Measurements from ENCODE around the gene SLC35F5. TPM values are rescaled to one million over a fixed set of nuclear protein-coding genes. Genes with fewer than 3 reads are reported as not detected.
A peak's percentile ranks its signal among the peaks of the same experiment; 100 is the strongest.

The SLC35F5 gene
- total RNA-seq, 4 donors from 2014 or later: 43.9 to 75.3 (median 58.0) TPM

DNA sequence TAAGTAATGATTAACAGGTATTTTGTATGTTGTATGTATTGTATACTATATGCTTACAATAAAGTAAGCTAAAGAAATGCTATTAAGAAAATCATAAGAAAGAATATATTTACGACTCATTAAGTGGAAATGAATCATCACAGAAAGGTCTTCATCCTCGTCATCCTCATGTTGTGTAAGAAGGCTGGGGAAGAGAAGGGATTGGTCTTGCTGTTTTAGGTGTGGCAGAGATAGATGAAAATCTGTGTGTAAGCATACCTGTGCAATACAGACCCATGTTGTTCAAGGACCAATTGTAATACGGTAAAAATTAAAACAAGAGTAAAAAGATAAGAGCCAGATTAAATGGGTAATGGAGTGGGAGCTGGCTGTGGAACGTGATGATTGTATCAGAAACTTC lies 16.6 kb downstream of the SLC35F5 start:
- no peak for DNase-seq
- 59 to 65% methylated on average over 4 of the region's 4 CpGs for WGBS, 2 donors
- no peaks in the 10 kb centered on the region for H3K27me3 ChIP-seq
- H3K9me3 ChIP-seq: no peaks in the 10 kb centered on the region
- intact Hi-C loops (cut with DNase I): no loop called here
- TF ChIP-seq, protein P1, sequence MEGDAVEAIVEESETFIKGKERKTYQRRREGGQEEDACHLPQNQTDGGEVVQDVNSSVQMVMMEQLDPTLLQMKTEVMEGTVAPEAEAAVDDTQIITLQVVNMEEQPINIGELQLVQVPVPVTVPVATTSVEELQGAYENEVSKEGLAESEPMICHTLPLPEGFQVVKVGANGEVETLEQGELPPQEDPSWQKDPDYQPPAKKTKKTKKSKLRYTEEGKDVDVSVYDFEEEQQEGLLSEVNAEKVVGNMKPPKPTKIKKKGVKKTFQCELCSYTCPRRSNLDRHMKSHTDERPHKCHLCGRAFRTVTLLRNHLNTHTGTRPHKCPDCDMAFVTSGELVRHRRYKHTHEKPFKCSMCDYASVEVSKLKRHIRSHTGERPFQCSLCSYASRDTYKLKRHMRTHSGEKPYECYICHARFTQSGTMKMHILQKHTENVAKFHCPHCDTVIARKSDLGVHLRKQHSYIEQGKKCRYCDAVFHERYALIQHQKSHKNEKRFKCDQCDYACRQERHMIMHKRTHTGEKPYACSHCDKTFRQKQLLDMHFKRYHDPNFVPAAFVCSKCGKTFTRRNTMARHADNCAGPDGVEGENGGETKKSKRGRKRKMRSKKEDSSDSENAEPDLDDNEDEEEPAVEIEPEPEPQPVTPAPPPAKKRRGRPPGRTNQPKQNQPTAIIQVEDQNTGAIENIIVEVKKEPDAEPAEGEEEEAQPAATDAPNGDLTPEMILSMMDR (IDR thresholded peaks at IDR 0.05): no peak
- TF ChIP-seq POLR2A (IDR thresholded peaks at IDR 0.05): no peak
- peaks cover 0 to 100% (median 22%) of the 10 kb centered on the region in 3 donors for H3K36me3 ChIP-seq
- H3K27ac ChIP-seq: no peak overlapping the region
- no peak overlapping the region for H3K4me3 ChIP-seq
- no peaks in the 10 kb centered on the region for H3K4me1 ChIP-seq

DNA sequence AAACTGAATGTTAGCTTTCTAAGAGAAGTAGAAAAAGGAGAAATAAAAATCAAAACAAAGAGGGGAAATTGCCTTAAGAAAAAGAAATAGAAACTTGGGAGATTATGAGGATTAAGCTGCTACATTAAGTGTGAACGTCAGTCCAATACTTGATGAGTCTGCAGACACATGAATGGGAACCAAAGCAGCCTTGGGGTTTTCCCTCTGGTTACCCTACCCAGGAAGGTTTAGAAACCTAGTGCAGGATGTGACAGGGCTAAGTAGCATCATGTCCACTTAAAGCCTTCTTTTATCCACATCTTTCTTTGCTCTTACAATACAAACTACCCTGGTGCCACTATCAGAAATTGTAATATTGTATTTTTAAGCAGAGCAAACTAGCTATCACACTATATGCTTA lies 22.3 kb downstream of the SLC35F5 start:
- Histone ChIP-seq H3K4me1 (no peaks in the 10 kb centered on the region), H3K9me3 (no peaks in the 10 kb centered on the region), H3K4me3 (no peak overlapping the region), H3K36me3 (peaks cover 0 to 95% (median 0%) of the 10 kb centered on the region in 3 donors), H3K27me3 (no peaks in the 10 kb centered on the region), H3K27ac (no peak overlapping the region)
- no peak for TF ChIP-seq POLR2A (IDR thresholded peaks at IDR 0.05)
- TF ChIP-seq, protein P1 (IDR thresholded peaks at IDR 0.05): no peak
- intact Hi-C loops (cut with DNase I): no loop called here
- no peak for DNase-seq
- WGBS, 2 donors: 40 to 58% methylated on average over 1 of the region's 1 CpG

DNA sequence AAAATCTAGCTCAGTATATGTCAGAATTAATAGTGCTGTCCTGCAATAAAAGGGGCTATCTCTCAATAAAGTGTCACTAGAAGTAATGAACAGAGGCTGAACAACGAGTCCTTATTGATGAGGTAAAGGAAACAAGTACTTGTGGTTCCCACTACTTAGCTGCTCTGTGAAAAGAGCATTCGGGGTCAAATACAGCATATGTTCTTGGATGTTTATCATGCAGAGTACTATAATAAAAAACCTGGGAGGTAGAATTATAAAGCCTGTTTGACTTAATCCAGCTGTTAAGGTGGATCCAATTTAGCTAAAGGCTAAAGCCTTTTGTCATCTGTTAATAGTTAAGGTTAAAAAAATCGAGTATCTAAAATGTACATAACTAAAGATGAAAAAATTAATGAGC lies 32.4 kb downstream of the SLC35F5 start:
- TF ChIP-seq, protein P1 (IDR thresholded peaks at IDR 0.05): no peak
- no peak for TF ChIP-seq POLR2A (IDR thresholded peaks at IDR 0.05)
- no peak overlapping the region for H3K27ac ChIP-seq
- H3K4me1 ChIP-seq: no peaks in the 10 kb centered on the region
- H3K9me3 ChIP-seq: no peaks in the 10 kb centered on the region
- intact Hi-C loops (cut with DNase I): no loop called here
- WGBS, 2 donors: 47 to 59% methylated on average over 3 of the region's 3 CpGs
- peaks cover 0 to 83% (median 0%) of the 10 kb centered on the region in 3 donors for H3K36me3 ChIP-seq
- DNase-seq: no peak
- H3K4me3 ChIP-seq: no peak overlapping the region
- no peaks in the 10 kb centered on the region for H3K27me3 ChIP-seq

DNA sequence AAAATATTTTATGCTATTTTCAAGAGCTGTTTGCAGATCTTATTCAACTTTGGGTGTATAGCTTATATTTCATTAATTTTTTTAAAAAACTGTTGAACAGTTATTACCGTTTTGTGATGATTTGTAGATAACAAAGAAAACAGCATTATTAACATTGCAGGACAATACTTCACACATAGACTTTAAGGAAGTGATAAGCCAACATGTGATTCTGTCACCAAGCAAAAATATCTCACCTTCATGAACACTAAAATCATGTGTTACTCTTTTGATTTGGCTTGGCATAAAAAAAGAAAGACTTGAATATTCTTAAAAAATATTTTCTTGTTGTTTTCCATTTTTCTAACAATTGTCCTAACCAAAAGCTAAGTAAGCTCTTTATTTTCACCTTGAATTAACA lies 33.0 kb downstream of the SLC35F5 start:
- no peak overlapping the region for H3K27ac ChIP-seq
- intact Hi-C loops (cut with DNase I): no loop called here
- no peak for DNase-seq

DNA sequence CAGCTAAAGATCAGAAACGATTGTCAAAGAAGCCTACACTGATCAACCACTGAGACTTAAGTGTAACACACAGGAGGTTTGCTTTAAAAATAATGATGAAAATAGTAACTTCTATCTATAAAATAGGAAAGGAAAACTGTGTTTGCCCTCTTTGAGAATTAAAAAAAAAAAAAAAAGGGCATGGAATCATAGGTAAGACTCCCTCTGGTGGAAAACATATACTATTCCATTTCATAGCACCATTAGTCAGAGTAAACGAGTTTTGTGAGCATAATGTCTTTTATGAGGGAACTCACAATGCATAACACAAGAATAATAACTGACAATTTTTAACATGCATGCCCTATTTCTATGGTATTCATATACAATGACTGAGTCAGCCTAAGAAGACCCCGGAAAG lies 36.3 kb downstream of the SLC35F5 start:
- Histone ChIP-seq H3K4me1 (no peaks in the 10 kb centered on the region), H3K27me3 (no peaks in the 10 kb centered on the region), H3K36me3 (peaks cover 0 to 83% (median 0%) of the 10 kb centered on the region in 3 donors), H3K27ac (no peak overlapping the region), H3K9me3 (no peaks in the 10 kb centered on the region), H3K4me3 (no peak overlapping the region)
- DNase-seq: no peak
- intact Hi-C loops (cut with DNase I): no loop called here
- WGBS, 2 donors: 51 to 52% methylated on average over 3 of the region's 3 CpGs
- TF ChIP-seq, protein P1 (IDR thresholded peaks at IDR 0.05): peak in 3 of 6 experiments; percentile 27 to 51 (median 32)
- TF ChIP-seq POLR2A (IDR thresholded peaks at IDR 0.05): no peak

More for the DNA sequence above, 33.0 kb downstream of the SLC35F5 start:
- WGBS, 2 donors: 81% methylated on average over 1 of the region's 1 CpG
- H3K36me3 ChIP-seq: peaks cover 0 to 83% (median 0%) of the 10 kb centered on the region in 3 donors
- TF ChIP-seq, protein P1 (IDR thresholded peaks at IDR 0.05): no peak
- TF ChIP-seq POLR2A (IDR thresholded peaks at IDR 0.05): no peak
- H3K4me1 ChIP-seq: no peaks in the 10 kb centered on the region
- H3K9me3 ChIP-seq: no peaks in the 10 kb centered on the region
- no peak overlapping the region for H3K4me3 ChIP-seq
- no peaks in the 10 kb centered on the region for H3K27me3 ChIP-seq
